Mesenchymal stem cell (in vitro differentiated cells and primary cell): ENCODE measurements around the gene NHEJ1.
A peak's percentile ranks its signal among the peaks of the same experiment; 100 is the strongest.

Experiments
- DNase-seq: peaks from one replicate; pipeline ENCODE4 v3.0.0-alpha.2; 2013
- H2AFZ ChIP-seq: one replicate; pipeline ENCODE4 v1.6.1; 2013; ENCODE audit warnings: low read depth, mild to moderate bottlenecking, control low read depth, inconsistent platforms, low read length, moderate library complexity
- H2AK5ac ChIP-seq: 2 replicates; pipeline ENCODE4 v1.6.1; 2013; ENCODE audit warnings: low read length, moderate library complexity, mild to moderate bottlenecking, inconsistent platforms; ENCODE audit not compliant: severe bottlenecking
- H2BK120ac ChIP-seq: one replicate; pipeline ENCODE4 v1.6.1; 2013; ENCODE audit warnings: low read depth, mild to moderate bottlenecking, inconsistent platforms, low read length, moderate library complexity
- H2BK12ac ChIP-seq, 2 experiments: one replicate each; pipeline ENCODE4 v1.6.1; 2013; ENCODE audit warnings: inconsistent platforms in 2 of 2, low read length in 2 of 2, mild to moderate bottlenecking in 2 of 2, moderate library complexity in 2 of 2, control low read depth in 1 of 2
- H2BK15ac ChIP-seq: one replicate; pipeline ENCODE4 v1.6.1; 2013; ENCODE audit warnings: mild to moderate bottlenecking, low read depth, inconsistent platforms; ENCODE audit not compliant: poor library complexity, severe bottlenecking
- H2BK5ac ChIP-seq: 2 replicates; pipeline ENCODE4 v1.6.1; 2013; ENCODE audit warnings: low read depth, mild to moderate bottlenecking, low read length, control low read depth, inconsistent platforms; ENCODE audit not compliant: poor library complexity, severe bottlenecking
- H3K14ac ChIP-seq, 2 experiments: one replicate each; pipeline ENCODE4 v1.6.1; 2013; ENCODE audit warnings: inconsistent platforms in 2 of 2, low read length in 2 of 2, control low read depth in 1 of 2, mild to moderate bottlenecking in 1 of 2, moderate library complexity in 1 of 2
- H3K18ac ChIP-seq, 2 experiments: one replicate each; pipeline ENCODE4 v1.6.1; 2013; ENCODE audit warnings: inconsistent platforms in 2 of 2, low read length in 2 of 2, control low read depth in 1 of 2, low read depth in 1 of 2, mild to moderate bottlenecking in 1 of 2
- H3K23ac ChIP-seq, 2 experiments: one replicate each; pipeline ENCODE4 v1.6.1; 2013; ENCODE audit warnings: inconsistent platforms in 2 of 2, low read length in 2 of 2, mild to moderate bottlenecking in 2 of 2, moderate library complexity in 2 of 2, control low read depth in 1 of 2
- H3K27ac ChIP-seq: 2 replicates; pipeline ENCODE4 v1.5.1; 2013; ENCODE audit warnings: mild to moderate bottlenecking, moderate library complexity, low read length, control low read depth, inconsistent platforms; ENCODE audit not compliant: poor library complexity, severe bottlenecking
- H3K27me3 ChIP-seq, 2 experiments: 2 replicates each; pipeline versions ENCODE4 v1.6.1 to v1.7.0; 2013; ENCODE audit warnings: low read length in 2 of 2, mild to moderate bottlenecking in 2 of 2, moderate library complexity in 2 of 2, control low read depth in 1 of 2, inconsistent platforms in 1 of 2; ENCODE audit not compliant: control insufficient read depth in 1 of 2, insufficient read depth in 1 of 2
- H3K36me3 ChIP-seq, 2 experiments: 2 replicates each; pipeline versions ENCODE4 v1.6.1 to v1.7.0; 2013; ENCODE audit warnings: low read length in 2 of 2, control low read depth in 1 of 2, inconsistent platforms in 1 of 2, low read depth in 1 of 2, mild to moderate bottlenecking in 1 of 2; ENCODE audit not compliant: insufficient read depth in 2 of 2, control insufficient read depth in 1 of 2
- H3K4ac ChIP-seq, 2 experiments: one replicate each; pipeline ENCODE4 v1.6.1; 2013; ENCODE audit warnings: inconsistent platforms in 2 of 2, low read length in 2 of 2, mild to moderate bottlenecking in 2 of 2, moderate library complexity in 2 of 2, control low read depth in 1 of 2, low read depth in 1 of 2
- H3K4me1 ChIP-seq: 2 replicates; pipeline ENCODE4 v1.6.1; 2013; ENCODE audit warnings: low read depth, low read length, control low read depth; ENCODE audit not compliant: control insufficient read depth, insufficient read depth
- H3K4me2 ChIP-seq: 2 replicates; pipeline ENCODE4 v1.6.1; 2013; ENCODE audit warnings: low read length, mild to moderate bottlenecking, inconsistent platforms; ENCODE audit not compliant: poor library complexity, severe bottlenecking
- H3K4me3 ChIP-seq, 2 experiments: 2 replicates each; pipeline versions ENCODE4 v1.5.1 to v1.7.0; 2013; ENCODE audit warnings: low read length in 2 of 2, mild to moderate bottlenecking in 2 of 2, control low read depth in 1 of 2, low read depth in 1 of 2; ENCODE audit not compliant: insufficient read depth in 1 of 2
- H3K79me1 ChIP-seq: replicated peaks from 2 replicates; pipeline ENCODE4 v1.6.1; 2013; ENCODE audit warnings: mild to moderate bottlenecking, control low read depth, low read length, inconsistent platforms; ENCODE audit not compliant: poor library complexity, severe bottlenecking
- H3K9ac ChIP-seq: 2 replicates; pipeline ENCODE4 v1.7.0; 2013; ENCODE audit warnings: mild to moderate bottlenecking, low read length, moderate library complexity
- H3K9me3 ChIP-seq: 2 replicates; pipeline ENCODE4 v1.7.0; 2013; ENCODE audit warnings: mild to moderate bottlenecking, low read length; ENCODE audit not compliant: control insufficient read depth
- H4K8ac ChIP-seq: one replicate; pipeline ENCODE4 v1.6.1; 2013; ENCODE audit warnings: inconsistent platforms, mild to moderate bottlenecking, low read length, moderate library complexity
- H4K91ac ChIP-seq: one replicate; pipeline ENCODE4 v1.6.1; 2013; ENCODE audit warnings: mild to moderate bottlenecking, low read length, inconsistent platforms
- WGBS: methylation state at CpG from one replicate; pipeline ENCODE4 v1.1.7; 2013; ENCODE audit warnings: mixed read lengths; 5-methylcytosine and 5-hydroxymethylcytosine counted together

Gene NHEJ1

GRCh38 chr2:219029829-219030165 lies 130.8 kb downstream of the NHEJ1 start:
- peaks cover 63 to 83% of the 10 kb centered on the region in 2 experiments for H3K27me3 ChIP-seq
- no peak overlapping the region for H4K8ac ChIP-seq
- no peaks in the 10 kb centered on the region for H3K9me3 ChIP-seq
- no peak overlapping the region for H3K23ac ChIP-seq
- H3K27ac ChIP-seq = no peak overlapping the region
- H3K4ac ChIP-seq = no peak overlapping the region
- H3K79me1 ChIP-seq = no peaks in the 10 kb centered on the region
- H3K36me3 ChIP-seq = no peaks in the 10 kb centered on the region
- H3K4me2 ChIP-seq = no peak overlapping the region
- H2BK5ac ChIP-seq = no peak overlapping the region
- H2BK15ac ChIP-seq = no peak overlapping the region
- no peak overlapping the region for H2AK5ac ChIP-seq
- WGBS = 47% methylated on average over 9 of the region's 9 CpGs
- H2BK120ac ChIP-seq = no peak overlapping the region
- H3K9ac ChIP-seq = no peak overlapping the region
- no peak overlapping the region for H2BK12ac ChIP-seq
- H3K14ac ChIP-seq = no peak overlapping the region
- no peak overlapping the region for H4K91ac ChIP-seq
- no peak overlapping the region for H2AFZ ChIP-seq
- H3K4me3 ChIP-seq = no peak overlapping the region
- H3K4me1 ChIP-seq = no peaks in the 10 kb centered on the region
- peak; percentile 68 for DNase-seq
- H3K18ac ChIP-seq = no peak overlapping the region

DNA sequence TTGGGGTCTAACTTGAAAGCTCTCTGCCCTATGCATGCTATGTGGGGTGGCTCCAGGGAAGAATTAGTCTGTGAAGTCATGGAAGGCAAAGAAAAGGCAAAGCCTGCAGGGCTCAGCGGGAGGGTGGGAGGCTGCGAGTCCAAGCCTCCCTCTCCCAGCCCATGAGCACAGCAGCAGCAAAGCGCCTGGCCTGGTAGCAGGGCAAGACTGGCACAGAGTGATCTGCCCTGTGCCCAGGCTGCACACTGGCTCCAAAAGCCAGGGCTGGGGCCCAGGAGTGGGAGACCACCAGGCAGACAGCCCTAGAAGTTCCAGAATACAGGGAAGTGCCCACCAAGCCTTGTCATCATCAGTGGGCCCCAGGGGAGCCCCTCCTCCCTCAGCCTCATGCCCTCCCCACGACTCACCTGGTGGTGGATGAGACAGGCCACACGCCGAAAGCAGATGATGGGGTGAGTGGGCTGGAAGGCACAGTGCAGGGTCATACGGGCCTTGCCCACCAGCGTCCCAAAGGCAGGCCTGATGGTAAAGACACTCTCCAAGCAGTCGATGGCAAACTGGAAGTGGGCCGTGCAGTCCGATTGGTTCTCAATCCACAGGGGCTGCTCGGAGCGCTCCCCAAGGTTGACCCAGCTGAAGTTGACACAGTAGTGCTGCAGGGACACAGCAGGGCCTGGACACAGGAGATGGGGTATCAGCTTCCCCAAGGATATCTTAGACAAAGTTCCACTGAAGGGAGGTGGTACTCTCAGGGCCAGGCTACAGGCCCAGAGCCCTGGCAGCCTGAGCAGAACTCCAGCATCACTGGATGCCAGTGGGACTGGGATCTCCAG lies 131.4 kb downstream of the NHEJ1 start:
- Histone ChIP-seq H3K79me1 (no peaks in the 10 kb centered on the region), H3K27me3 (peaks cover 65 to 81% of the 10 kb centered on the region in 2 experiments), H3K23ac (no peak overlapping the region), H4K91ac (no peak overlapping the region), H3K18ac (no peak overlapping the region), H2BK120ac (no peak overlapping the region), H3K14ac (no peak overlapping the region), H2AFZ (no peak overlapping the region), H3K9me3 (no peaks in the 10 kb centered on the region), H2AK5ac (no peak overlapping the region), H2BK12ac (no peak overlapping the region), H3K4ac (no peak overlapping the region), H3K4me2 (no peak overlapping the region), H2BK5ac (no peak overlapping the region), H3K36me3 (no peaks in the 10 kb centered on the region), H3K4me1 (no peaks in the 10 kb centered on the region), H4K8ac (no peak overlapping the region), H3K4me3 (no peak overlapping the region), H3K9ac (no peak overlapping the region), H2BK15ac (no peak overlapping the region), H3K27ac (no peak overlapping the region)
- 63% methylated on average over 13 of the region's 13 CpGs for WGBS
- DNase-seq = no peak

- Histone ChIP-seq H3K4me1 (no peaks in the 10 kb centered on the region), H3K18ac (no peak overlapping the region), H3K36me3 (no peaks in the 10 kb centered on the region), H4K91ac (no peak overlapping the region), H2BK15ac (no peak overlapping the region), H3K14ac (no peak overlapping the region), H3K79me1 (no peaks in the 10 kb centered on the region), H2BK120ac (no peak overlapping the region), H3K27ac (no peak overlapping the region), H3K27me3 (peaks cover 74 to 80% of the 10 kb centered on the region in 2 experiments), H3K9me3 (no peaks in the 10 kb centered on the region), H2AFZ (no peak overlapping the region), H4K8ac (no peak overlapping the region), H3K23ac (no peak overlapping the region), H2AK5ac (no peak overlapping the region), H3K4me2 (no peak overlapping the region), H3K4ac (no peak overlapping the region), H2BK12ac (no peak overlapping the region), H2BK5ac (no peak overlapping the region), H3K9ac (no peak overlapping the region), H3K4me3 (no peak overlapping the region)
- DNase-seq = no peak
- 69% methylated on average over 5 of the region's 5 CpGs for WGBS
These were observed 132.5 kb downstream of the NHEJ1 start for GRCh38 chr2:219028141-219028540.

GRCh38 chr2:219027511-219028055 lies 133.0 kb downstream of the NHEJ1 start:
- Histone ChIP-seq H3K4me1 (no peaks in the 10 kb centered on the region), H3K4me2 (no peak overlapping the region), H2BK12ac (no peak overlapping the region), H4K8ac (no peak overlapping the region), H3K9me3 (no peaks in the 10 kb centered on the region), H2BK5ac (no peak overlapping the region), H3K23ac (no peak overlapping the region), H3K79me1 (no peaks in the 10 kb centered on the region), H3K4me3 (no peak overlapping the region), H2AFZ (no peak overlapping the region), H2AK5ac (no peak overlapping the region), H3K14ac (no peak overlapping the region), H2BK15ac (no peak overlapping the region), H3K4ac (no peak overlapping the region), H3K36me3 (no peaks in the 10 kb centered on the region), H3K9ac (no peak overlapping the region), H4K91ac (no peak overlapping the region), H3K27ac (no peak overlapping the region), H3K18ac (no peak overlapping the region), H2BK120ac (no peak overlapping the region), H3K27me3 (peaks cover 74 to 80% of the 10 kb centered on the region in 2 experiments)
- DNase-seq = no peak
- 89% methylated on average over 22 of the region's 22 CpGs for WGBS
